Loucy (cell line): Measurements from ENCODE around the gene POU2AF2.

ENCODE experiments used
- H2AFZ ChIP-seq: fragments of 200-600 bp; sonication (generic); 2 replicates; pipeline ENCODE4 v1.6.0; 2016; ENCODE audit warnings: antibody characterized with exemption, mild to moderate bottlenecking, low read length, moderate library complexity
- H3F3A ChIP-seq: fragments of 200-600 bp; 2 replicates; pipeline ENCODE4 v1.6.0; 2016; ENCODE audit warnings: antibody characterized with exemption, low read depth, mild to moderate bottlenecking
- H3K27me3 ChIP-seq: fragments of 200-600 bp; sonication (generic); 2 replicates; pipeline ENCODE4 v1.6.1; 2014; ENCODE audit warnings: low read length, mild to moderate bottlenecking; ENCODE audit not compliant: insufficient read depth, poor library complexity, severe bottlenecking
- H3K36me3 ChIP-seq: fragments of 200-600 bp; sonication (generic); 2 replicates; pipeline ENCODE4 v1.6.1; 2016; ENCODE audit warnings: low read length; ENCODE audit not compliant: insufficient read depth
- H3K4me1 ChIP-seq: fragments of 200-600 bp; sonication (generic); 2 replicates; pipeline ENCODE4 v1.5.1; 2014; ENCODE audit warnings: low read length, mild to moderate bottlenecking; ENCODE audit not compliant: insufficient read depth, poor library complexity, severe bottlenecking
- H3K4me2 ChIP-seq: fragments of 200-600 bp; sonication (generic); 2 replicates; pipeline ENCODE4 v1.6.0; 2014; ENCODE audit warnings: antibody characterized with exemption, low read length, low read depth, mild to moderate bottlenecking; ENCODE audit not compliant: poor library complexity, severe bottlenecking
- H3K4me3 ChIP-seq: fragments of 200-600 bp; sonication (generic); 2 replicates; pipeline ENCODE4 v1.5.1; 2014; ENCODE audit warnings: low read length, mild to moderate bottlenecking, mixed read lengths; ENCODE audit not compliant: poor library complexity, severe bottlenecking
- H3K79me2 ChIP-seq: fragments of 200-600 bp; sonication (generic); 2 replicates; pipeline ENCODE4 v1.6.1; 2014; ENCODE audit warnings: low read length; ENCODE audit not compliant: insufficient read depth
- H3K9ac ChIP-seq: fragments of 200-600 bp; sonication (generic); 2 replicates; pipeline ENCODE4 v1.6.0; 2014; ENCODE audit warnings: mild to moderate bottlenecking, low read depth, low read length, moderate library complexity; ENCODE audit not compliant: poor library complexity, severe bottlenecking
- H3K9me2 ChIP-seq: fragments of 200-600 bp; sonication (generic); replicated peaks from 2 replicates; pipeline ENCODE4 v1.6.1; 2016; ENCODE audit warnings: low read depth, low read length, mixed read lengths
- H3K9me3 ChIP-seq: fragments of 200-600 bp; sonication (generic); 2 replicates; pipeline ENCODE4 v1.6.1; 2014; ENCODE audit warnings: mild to moderate bottlenecking, antibody characterized with exemption, low read length, low read depth; ENCODE audit not compliant: insufficient read depth
- H4K20me1 ChIP-seq: fragments of 200-600 bp; sonication (generic); 2 replicates; pipeline ENCODE4 v1.6.0; 2014; ENCODE audit warnings: antibody characterized with exemption, low read length, mild to moderate bottlenecking; ENCODE audit not compliant: insufficient read depth, poor library complexity, severe bottlenecking
- CTCF ChIP-seq: fragments of 200-600 bp; sonication (generic); conservative IDR thresholded peaks from 2 replicates; pipeline ENCODE4 v1.5.1; 2014; ENCODE audit warnings: mild to moderate bottlenecking, antibody characterized with exemption, low read length
- EZH2phosphoT487 ChIP-seq: fragments of 200-600 bp; IDR thresholded peaks from 2 replicates; pipeline ENCODE4 v1.6.1; 2018; ENCODE audit warnings: antibody characterized with exemption, mild to moderate bottlenecking, moderate library complexity, borderline replicate concordance

Gene POU2AF2

GRCh38 chr11:111325259-111325658 lies 79.7 kb downstream of the POU2AF2 start:
- Histone ChIP-seq H3K4me1 (no peaks in the 10 kb centered on the region), H3K9me3 (no peaks in the 10 kb centered on the region), H3K4me3 (no peak overlapping the region), H4K20me1 (no peaks in the 10 kb centered on the region), H3K27me3 (no peaks in the 10 kb centered on the region), H3K4me2 (no peak overlapping the region), H3K9ac (no peak overlapping the region), H3F3A (no peaks in the 10 kb centered on the region), H2AFZ (no peak overlapping the region), H3K9me2 (no peaks in the 10 kb centered on the region), H3K79me2 (no peaks in the 10 kb centered on the region), H3K36me3 (no peaks in the 10 kb centered on the region)
- no peak for TF ChIP-seq CTCF
- TF ChIP-seq EZH2phosphoT487: no peak

- no peak overlapping the region for H2AFZ ChIP-seq
- H3F3A ChIP-seq: no peaks in the 10 kb centered on the region
- H3K9ac ChIP-seq: no peak overlapping the region
- H3K27me3 ChIP-seq: no peaks in the 10 kb centered on the region
- no peaks in the 10 kb centered on the region for H3K36me3 ChIP-seq
- H3K79me2 ChIP-seq: no peaks in the 10 kb centered on the region
- H3K4me3 ChIP-seq: no peak overlapping the region
- H3K9me2 ChIP-seq: no peaks in the 10 kb centered on the region
- no peaks in the 10 kb centered on the region for H3K4me1 ChIP-seq
- TF ChIP-seq CTCF: no peak
- TF ChIP-seq EZH2phosphoT487: no peak
- no peaks in the 10 kb centered on the region for H4K20me1 ChIP-seq
- H3K4me2 ChIP-seq: no peak overlapping the region
- H3K9me3 ChIP-seq: no peaks in the 10 kb centered on the region
These were observed 81.3 kb downstream of the POU2AF2 start for GRCh38 chr11:111326824-111327223.

GRCh38 chr11:111327908-111328624 lies 82.5 kb downstream of the POU2AF2 start:
- H3K4me3 ChIP-seq: no peak overlapping the region
- H3F3A ChIP-seq: no peaks in the 10 kb centered on the region
- no peaks in the 10 kb centered on the region for H3K27me3 ChIP-seq
- no peak overlapping the region for H2AFZ ChIP-seq
- H3K4me1 ChIP-seq: no peaks in the 10 kb centered on the region
- H3K4me2 ChIP-seq: no peak overlapping the region
- H3K36me3 ChIP-seq: no peaks in the 10 kb centered on the region
- no peaks in the 10 kb centered on the region for H3K9me3 ChIP-seq
- no peak for TF ChIP-seq EZH2phosphoT487
- TF ChIP-seq CTCF: no peak
- H3K9me2 ChIP-seq: no peaks in the 10 kb centered on the region
- H3K79me2 ChIP-seq: no peaks in the 10 kb centered on the region
- no peak overlapping the region for H3K9ac ChIP-seq
- no peaks in the 10 kb centered on the region for H4K20me1 ChIP-seq
